ENCODE measurements around the gene NFKBIA.

GRCh38 chr14:35384455-35385041 is 20.0 kb downstream of the NFKBIA start:
- TF ChIP-seq CTCF (IDR thresholded peaks at IDR 0.05 in 4 of 5, conservative IDR thresholded peaks at IDR 0.05 in 1 of 5) (peak in 4 of 5 experiments; percentile 50 to 59 (median 54)), POLR2A (IDR thresholded peaks at IDR 0.05) (peak; percentile 39 to 67)
